ENCODE measurements around the gene PGPEP1.

DNA sequence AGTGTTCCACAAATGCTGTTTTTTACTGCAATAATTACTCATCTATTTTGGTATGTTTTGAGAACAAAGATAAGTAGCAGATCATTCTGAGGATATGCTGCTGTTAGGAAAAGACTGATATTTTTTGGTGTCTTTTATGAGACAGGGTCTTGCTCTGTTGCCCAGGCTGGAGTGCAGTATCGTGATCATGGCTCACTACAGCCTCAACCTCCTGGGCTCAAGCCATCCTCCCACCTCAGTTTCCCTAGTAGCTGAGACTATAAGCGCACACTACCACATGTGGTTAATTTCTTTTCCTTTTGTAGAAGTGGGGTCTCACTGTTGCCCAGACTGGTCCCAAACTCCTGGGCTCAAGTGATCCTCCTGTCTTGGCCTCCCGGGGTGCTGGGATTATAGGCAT is 27.0 kb upstream of the PGPEP1 start:
- TF ChIP-seq, protein P1, sequence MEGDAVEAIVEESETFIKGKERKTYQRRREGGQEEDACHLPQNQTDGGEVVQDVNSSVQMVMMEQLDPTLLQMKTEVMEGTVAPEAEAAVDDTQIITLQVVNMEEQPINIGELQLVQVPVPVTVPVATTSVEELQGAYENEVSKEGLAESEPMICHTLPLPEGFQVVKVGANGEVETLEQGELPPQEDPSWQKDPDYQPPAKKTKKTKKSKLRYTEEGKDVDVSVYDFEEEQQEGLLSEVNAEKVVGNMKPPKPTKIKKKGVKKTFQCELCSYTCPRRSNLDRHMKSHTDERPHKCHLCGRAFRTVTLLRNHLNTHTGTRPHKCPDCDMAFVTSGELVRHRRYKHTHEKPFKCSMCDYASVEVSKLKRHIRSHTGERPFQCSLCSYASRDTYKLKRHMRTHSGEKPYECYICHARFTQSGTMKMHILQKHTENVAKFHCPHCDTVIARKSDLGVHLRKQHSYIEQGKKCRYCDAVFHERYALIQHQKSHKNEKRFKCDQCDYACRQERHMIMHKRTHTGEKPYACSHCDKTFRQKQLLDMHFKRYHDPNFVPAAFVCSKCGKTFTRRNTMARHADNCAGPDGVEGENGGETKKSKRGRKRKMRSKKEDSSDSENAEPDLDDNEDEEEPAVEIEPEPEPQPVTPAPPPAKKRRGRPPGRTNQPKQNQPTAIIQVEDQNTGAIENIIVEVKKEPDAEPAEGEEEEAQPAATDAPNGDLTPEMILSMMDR (IDR thresholded peaks at IDR 0.05; ENCODE audit: extremely low read depth in 1 of 2, insufficient read depth in 1 of 2, low read depth in 1 of 2, low read length in 2 of 2) = no peak
- TF ChIP-seq EZH2 (IDR thresholded peaks at IDR 0.05; ENCODE audit: borderline replicate concordance, low read depth, low read length, severe bottlenecking) = no peak
- TF ChIP-seq, protein P2, sequence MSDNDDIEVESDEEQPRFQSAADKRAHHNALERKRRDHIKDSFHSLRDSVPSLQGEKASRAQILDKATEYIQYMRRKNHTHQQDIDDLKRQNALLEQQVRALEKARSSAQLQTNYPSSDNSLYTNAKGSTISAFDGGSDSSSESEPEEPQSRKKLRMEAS (IDR thresholded peaks at IDR 0.05; ENCODE audit: insufficient read depth, insufficient read length) = no peak
- no peak for TF ChIP-seq MYC (IDR thresholded peaks at IDR 0.05; ENCODE audit: low read depth, low read length)
